ENCODE measurements around the gene METTL22.

Gene METTL22

DNA sequence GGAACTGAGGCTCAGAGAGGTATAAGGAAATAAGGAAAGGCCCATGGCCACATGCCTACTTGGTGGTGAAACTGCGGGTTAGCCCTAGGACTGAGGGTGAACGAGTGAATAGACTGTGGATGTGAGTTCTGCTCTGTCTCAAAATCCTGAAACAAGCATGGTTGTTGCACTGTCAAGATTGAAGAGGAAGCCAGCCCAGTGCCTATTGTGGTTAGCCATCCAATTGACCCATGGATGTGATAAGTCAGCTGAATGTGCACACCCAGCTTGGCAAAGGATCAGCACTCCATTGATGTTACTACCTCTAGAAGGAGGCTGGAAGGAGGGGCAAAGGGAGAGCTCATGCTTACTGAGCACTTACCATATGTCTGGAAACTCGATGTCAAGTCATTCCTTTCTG, 35.6 kb upstream of the METTL22 start:
- in situ Hi-C loops (cut with MboI; ENCODE audit: low sequenced_read_pairs, unreplicated experiment): no loop called here
- DNase-seq (ENCODE audit: low spot score): no peak
- TF ChIP-seq, protein P1, sequence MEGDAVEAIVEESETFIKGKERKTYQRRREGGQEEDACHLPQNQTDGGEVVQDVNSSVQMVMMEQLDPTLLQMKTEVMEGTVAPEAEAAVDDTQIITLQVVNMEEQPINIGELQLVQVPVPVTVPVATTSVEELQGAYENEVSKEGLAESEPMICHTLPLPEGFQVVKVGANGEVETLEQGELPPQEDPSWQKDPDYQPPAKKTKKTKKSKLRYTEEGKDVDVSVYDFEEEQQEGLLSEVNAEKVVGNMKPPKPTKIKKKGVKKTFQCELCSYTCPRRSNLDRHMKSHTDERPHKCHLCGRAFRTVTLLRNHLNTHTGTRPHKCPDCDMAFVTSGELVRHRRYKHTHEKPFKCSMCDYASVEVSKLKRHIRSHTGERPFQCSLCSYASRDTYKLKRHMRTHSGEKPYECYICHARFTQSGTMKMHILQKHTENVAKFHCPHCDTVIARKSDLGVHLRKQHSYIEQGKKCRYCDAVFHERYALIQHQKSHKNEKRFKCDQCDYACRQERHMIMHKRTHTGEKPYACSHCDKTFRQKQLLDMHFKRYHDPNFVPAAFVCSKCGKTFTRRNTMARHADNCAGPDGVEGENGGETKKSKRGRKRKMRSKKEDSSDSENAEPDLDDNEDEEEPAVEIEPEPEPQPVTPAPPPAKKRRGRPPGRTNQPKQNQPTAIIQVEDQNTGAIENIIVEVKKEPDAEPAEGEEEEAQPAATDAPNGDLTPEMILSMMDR (IDR thresholded peaks at IDR 0.05; ENCODE audit: borderline replicate concordance, control extremely low read depth, extremely low read depth, insufficient read depth, missing control alignments): no peak

DNA sequence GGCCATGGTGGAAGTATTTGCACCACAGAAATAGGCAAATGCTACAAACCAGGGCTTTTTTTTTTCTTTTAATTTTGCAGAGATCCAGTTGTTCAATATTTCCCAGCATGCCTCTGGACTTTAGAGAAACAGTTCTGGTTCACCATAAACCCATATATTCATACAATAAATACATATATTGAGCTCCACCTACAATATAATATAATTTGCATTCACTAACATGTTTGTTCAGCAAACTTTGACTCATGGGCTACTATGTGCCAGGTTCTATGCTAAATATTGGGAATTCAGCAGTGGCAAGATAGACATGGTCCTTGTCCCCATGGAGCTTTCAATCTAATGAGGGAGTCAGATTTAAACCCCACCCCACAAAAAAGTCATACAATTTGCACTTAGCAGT, 34.4 kb upstream of the METTL22 start:
- in situ Hi-C loops (cut with MboI; ENCODE audit: low sequenced_read_pairs, unreplicated experiment): no loop called here
- TF ChIP-seq, protein P1 (IDR thresholded peaks at IDR 0.05; ENCODE audit: borderline replicate concordance, control extremely low read depth, extremely low read depth, insufficient read depth, missing control alignments): no peak
- no peak for DNase-seq (ENCODE audit: low spot score)

DNA sequence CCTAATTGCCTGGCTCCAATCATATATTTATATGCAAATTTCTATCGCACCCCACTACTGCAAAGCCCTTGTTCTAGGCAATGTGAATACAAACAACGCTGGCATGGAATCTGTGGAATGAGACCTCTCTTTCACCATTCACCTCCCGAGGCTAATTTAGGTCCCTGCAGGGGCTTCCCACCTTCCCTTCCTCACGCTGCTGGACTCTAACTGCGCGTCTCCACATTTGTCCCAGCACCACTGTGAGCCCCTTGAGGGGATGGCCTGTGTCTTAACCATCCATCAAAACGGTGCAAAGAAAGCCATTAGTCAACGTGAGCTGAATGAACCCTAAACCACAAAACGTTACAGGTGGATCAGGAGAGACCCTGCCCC, 32.8 kb upstream of the METTL22 start:
- DNase-seq (ENCODE audit: low spot score): no peak
- in situ Hi-C loops (cut with MboI; ENCODE audit: low sequenced_read_pairs, unreplicated experiment): no loop called here

DNA sequence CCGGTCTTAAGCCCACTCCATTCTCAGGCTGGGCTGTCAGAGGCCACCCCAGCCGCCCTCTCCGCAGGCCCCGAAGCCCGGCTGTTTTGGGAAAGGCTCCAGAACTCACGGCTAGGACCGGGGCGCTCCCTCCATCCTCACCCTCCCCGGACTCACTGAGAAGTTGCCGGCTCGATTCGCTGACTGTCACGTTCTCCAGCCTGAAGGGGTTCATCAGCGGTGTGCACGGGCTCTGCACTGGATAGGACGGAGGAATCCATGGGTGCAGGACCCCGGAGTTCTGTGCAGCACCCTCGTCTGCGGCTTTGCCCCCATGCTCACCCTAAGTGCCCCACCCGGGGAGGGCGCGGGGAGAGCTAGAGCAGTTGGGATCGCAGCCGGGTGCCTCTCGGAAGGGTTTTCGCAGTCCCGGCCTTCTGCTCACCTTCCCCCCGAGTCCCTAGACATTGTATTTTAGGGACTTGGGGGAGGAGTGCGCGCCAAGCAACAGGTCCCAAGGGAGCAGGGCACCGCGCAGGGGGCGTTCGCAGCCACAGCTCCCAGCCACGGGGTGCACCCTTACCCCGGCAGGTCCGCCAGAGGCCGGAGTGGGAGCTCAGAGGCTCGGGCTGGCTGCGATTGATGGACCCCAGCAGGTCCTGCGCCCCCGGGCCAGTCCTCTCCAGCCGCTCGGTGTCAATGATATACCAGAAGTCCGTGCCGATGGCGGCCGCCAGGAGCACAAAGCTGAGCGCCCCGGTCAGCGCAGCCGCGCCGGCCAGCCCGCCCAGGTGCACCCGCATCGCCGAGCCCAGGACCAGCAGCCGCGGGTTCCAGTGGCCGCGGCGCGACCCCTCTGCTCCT, 32.2 kb upstream of the METTL22 start:
- in situ Hi-C loops (cut with MboI; ENCODE audit: low sequenced_read_pairs, unreplicated experiment): no loop called here
- TF ChIP-seq, protein P1 (IDR thresholded peaks at IDR 0.05; ENCODE audit: borderline replicate concordance, control extremely low read depth, extremely low read depth, insufficient read depth, missing control alignments): no peak
- peak; percentile 37 for DNase-seq (ENCODE audit: low spot score)

More for the DNA sequence above, 32.8 kb upstream of the METTL22 start:
- TF ChIP-seq, protein P1 (IDR thresholded peaks at IDR 0.05; ENCODE audit: borderline replicate concordance, control extremely low read depth, extremely low read depth, insufficient read depth, missing control alignments): no peak

DNA sequence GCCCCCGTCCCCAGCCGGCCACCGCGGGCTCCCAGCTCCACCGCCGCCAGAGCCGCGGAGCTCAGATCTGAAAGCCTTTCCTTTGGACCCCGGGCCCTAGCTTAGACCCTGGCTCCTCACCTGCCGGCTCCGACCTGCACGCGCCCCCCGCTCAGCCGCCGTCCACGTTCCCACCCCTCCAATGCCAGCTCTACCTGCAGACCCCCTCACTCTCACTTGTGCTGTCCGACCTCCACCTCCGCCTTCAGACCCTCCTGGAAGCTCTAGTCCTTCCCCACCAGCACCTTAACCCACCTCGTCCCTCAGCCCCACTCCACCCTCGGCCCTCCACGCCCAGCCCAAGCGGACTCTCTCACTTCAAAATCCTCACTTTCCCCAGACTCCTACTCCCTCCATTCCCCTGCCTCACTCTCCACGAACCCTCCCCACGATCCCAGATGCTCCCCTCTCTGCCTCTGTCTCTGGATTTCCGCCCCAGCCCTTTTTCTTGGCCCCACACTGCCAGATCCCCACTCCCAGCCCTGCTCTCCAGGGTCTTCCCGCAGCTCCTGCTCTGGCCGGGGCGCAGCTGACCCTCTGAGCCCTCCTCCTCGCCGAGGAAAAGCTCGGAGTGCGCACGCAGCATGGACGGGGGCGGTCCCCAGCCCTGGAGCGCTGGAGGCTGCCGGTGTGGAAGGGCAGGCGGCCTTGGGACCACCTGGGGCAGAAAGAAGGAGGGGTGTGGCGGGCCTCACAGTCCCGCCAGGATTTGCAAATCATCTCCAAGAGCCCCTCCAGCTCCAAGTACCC, 31.4 kb upstream of the METTL22 start, which contains the start of gene TMEM114:
TMEM114 (minus strand) TSS at position 612 of the 789 bp plus-strand sequence. CDS start 673 bp downstream, outside the sequence.
- in situ Hi-C loops (cut with MboI; ENCODE audit: low sequenced_read_pairs, unreplicated experiment): no loop called here
- DNase-seq (ENCODE audit: low spot score): no peak
- TF ChIP-seq, protein P1 (IDR thresholded peaks at IDR 0.05; ENCODE audit: borderline replicate concordance, control extremely low read depth, extremely low read depth, insufficient read depth, missing control alignments): no peak

DNA sequence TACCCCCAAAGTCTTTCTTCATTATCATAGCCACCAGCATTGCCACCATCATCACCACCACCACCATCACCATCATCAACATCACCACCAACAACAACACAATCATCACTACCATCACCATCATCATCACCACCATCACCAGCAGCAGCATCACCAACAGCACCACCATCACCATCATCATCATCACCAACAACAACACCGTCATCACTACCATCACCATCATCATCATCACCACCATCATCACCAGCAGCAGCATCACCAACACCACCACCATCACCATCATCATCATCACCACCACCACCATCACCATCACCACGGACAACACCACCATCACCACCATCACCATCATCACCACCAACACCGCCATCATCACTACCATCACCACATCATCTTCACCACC, 30.7 kb upstream of the METTL22 start:
- DNase-seq (ENCODE audit: low spot score): no peak
- TF ChIP-seq, protein P1 (IDR thresholded peaks at IDR 0.05; ENCODE audit: borderline replicate concordance, control extremely low read depth, extremely low read depth, insufficient read depth, missing control alignments): no peak
- in situ Hi-C loops (cut with MboI; ENCODE audit: low sequenced_read_pairs, unreplicated experiment): no loop called here

Data from GM13976 (cell line).